BJ (cell line): Measurements from ENCODE around the gene PPP4R3A. TPM values are rescaled to one million over a fixed set of nuclear protein-coding genes. Genes with fewer than 3 reads are reported as not detected.
"Not testable (repeated sequence)": the region's sequence is repeated elsewhere in the genome, so short reads cannot be mapped to it uniquely, and the experiment has no call there.

Experiments
- CTCF ChIA-PET: fragments of 350-600 bp; formaldehyde crosslinking; extraction: SDS; loops from one replicate; lab custom pipeline; 2021; ENCODE audit warnings: antibody characterized with exemption, inconsistent platforms; lab: Yijun Ruan, JAX
- POLR2A ChIA-PET: fragments of 300-600 bp; sonication (Branson Sonifier 250); formaldehyde crosslinking; extraction: SDS; loops from one replicate; lab custom pipeline; 2021; ENCODE audit warnings: antibody characterized with exemption; lab: Charles Lee
- DNase-seq: peaks from one replicate; pipeline ENCODE4 v3.0.0-alpha.2; 2011; ENCODE audit warnings: low read depth
- H3K27me3 ChIP-seq: 2 replicates; pipeline ENCODE4 v1.6.0; 2011; ENCODE audit warnings: low read length; ENCODE audit not compliant: control insufficient read depth, insufficient read depth
- H3K36me3 ChIP-seq: 2 replicates; pipeline ENCODE4 v1.5.1; 2011; ENCODE audit warnings: low read length; ENCODE audit not compliant: control insufficient read depth, insufficient read depth
- H3K4me3 ChIP-seq: 2 replicates; pipeline ENCODE4 v1.5.1; 2011; ENCODE audit warnings: low read depth, mild to moderate bottlenecking, control low read depth, low read length
- CTCF ChIP-seq: IDR thresholded peaks from 2 replicates; pipeline ENCODE4 v1.5.1; 2011; ENCODE audit warnings: low read depth, mild to moderate bottlenecking, control low read depth, inconsistent platforms, low read length, moderate library complexity; ENCODE audit not compliant: insufficient read depth
- polyA plus RNA-seq: library from polyadenylated mRNA; depleted of rRNA; stranded (reverse); fragments of >200 nt; gene quantifications from 2 replicates; pipeline ENCODE4 v1.2.3, GENCODE V29; 2011

PPP4R3A gene
- polyA plus RNA-seq, 1 experiment, result 18.3 TPM

DNA sequence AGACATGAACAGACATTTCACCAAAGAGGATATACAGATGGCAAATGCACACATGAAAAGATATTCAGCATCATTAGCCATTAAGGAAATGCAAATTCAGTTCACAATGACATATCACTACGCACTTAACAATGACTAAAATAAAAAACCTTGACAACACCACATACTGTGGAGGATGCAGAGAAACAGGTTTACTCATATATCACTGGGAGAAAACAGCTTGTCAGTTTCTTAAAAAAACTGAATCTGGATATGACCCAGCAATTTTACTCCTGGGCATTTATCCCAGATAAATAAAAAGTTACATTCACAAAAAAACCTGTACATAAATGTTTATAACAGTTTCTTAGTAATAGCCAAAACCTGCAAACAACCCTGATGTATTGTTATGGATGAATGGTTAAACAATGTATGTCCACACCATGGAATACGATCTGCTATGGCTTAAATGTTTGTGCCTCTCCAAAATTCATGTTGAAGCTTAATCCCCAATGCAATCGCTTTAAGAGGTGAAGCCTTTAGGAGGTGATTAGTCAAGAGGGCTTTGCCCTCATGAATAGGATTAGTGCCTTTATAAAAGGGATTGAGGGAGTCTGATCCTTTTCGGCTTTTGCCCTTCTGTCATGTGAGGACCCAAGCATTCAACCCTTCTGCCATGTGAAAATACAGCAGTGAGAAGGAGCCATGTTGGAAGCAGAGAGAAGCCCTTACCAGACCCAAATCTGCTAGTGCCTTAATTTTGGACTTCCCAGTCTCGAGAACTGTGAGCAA is 36.0 kb upstream of the PPP4R3A start:
- no peak for TF ChIP-seq CTCF
- no peak overlapping the region for H3K4me3 ChIP-seq
- no peak for DNase-seq
- H3K36me3 ChIP-seq, result no peaks in the 10 kb centered on the region
- CTCF ChIA-PET, result interaction anchor here (1.0 kb wide), 1 partner anchor 10 kb away, joined by 3 read pairs; no protein-coding TSS in a partner anchor
- POLR2A ChIA-PET, result no interaction called here
- H3K27me3 ChIP-seq, result no peaks in the 10 kb centered on the region

DNA sequence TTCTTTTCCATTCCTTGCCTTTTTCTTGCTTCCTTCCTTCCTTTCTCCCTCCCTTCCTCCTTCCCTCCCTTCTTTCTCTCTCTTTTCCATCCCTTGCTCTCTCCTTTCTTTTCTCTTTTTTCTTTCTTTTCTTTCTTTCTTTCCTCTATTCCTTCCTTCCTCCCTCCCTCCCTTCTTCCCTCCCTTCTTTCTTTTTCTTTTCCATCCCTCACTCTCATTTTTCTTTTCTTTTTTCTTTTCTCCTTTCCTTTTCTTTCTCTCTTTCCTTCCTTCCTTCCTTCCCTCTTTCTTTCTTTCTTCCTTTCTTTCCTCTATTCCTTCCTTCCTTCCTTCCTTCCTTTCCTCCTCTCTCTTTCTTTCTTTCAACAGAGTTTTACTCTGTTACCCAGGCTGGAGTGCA is 35.1 kb upstream of the PPP4R3A start:
- ChIA-PET CTCF (no interaction called here), POLR2A (no interaction called here)
- no peaks in the 10 kb centered on the region for H3K27me3 ChIP-seq
- TF ChIP-seq CTCF, result no peak
- H3K36me3 ChIP-seq, result no peaks in the 10 kb centered on the region
- no peak overlapping the region for H3K4me3 ChIP-seq
- no peak for DNase-seq

- CTCF ChIA-PET, result interaction anchor here (1.5 kb wide), 1 partner anchor 10 kb away, joined by 3 read pairs; no protein-coding TSS in a partner anchor
- no peaks in the 10 kb centered on the region for H3K36me3 ChIP-seq
- no peak overlapping the region for H3K4me3 ChIP-seq
- no peaks in the 10 kb centered on the region; the same call in 1 of the 2 replicates for H3K27me3 ChIP-seq
- POLR2A ChIA-PET, result no interaction called here
- no peak for TF ChIP-seq CTCF
- DNase-seq, result no peak
These were observed 26.2 kb upstream of the PPP4R3A start for GRCh38 chr14:91536327-91536726.

DNA sequence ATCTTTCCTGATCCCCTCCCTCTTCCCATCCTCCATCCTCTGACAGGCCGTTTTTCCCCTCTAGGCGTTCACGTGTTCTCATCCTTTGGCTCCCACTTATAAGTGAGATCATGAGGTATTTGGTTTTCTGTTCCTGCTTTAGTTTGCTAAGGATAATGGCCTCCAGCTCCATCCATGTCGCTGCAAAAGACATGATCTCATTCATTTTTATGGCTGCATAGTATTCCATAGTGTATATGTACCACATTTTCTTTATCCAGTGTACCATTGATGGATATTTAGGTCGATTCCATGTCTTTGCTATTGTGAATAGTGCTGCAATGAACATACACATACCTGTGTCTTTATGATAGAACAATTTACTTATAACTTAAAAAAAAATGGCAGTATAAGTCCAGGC is 23.9 kb upstream of the PPP4R3A start:
- H3K27me3 ChIP-seq, CTCF ChIA-PET, DNase-seq, POLR2A ChIA-PET, H3K4me3 ChIP-seq, H3K36me3 ChIP-seq: not testable (repeated sequence)

GRCh38 chr14:91533623-91534022 is 23.5 kb upstream of the PPP4R3A start:
- ChIA-PET POLR2A (no interaction called here), CTCF (interaction anchor here (0.7 kb wide), 1 partner anchor 8 kb away, joined by 3 read pairs; no protein-coding TSS in a partner anchor)
- no peak overlapping the region for H3K4me3 ChIP-seq
- H3K27me3 ChIP-seq, result no peaks in the 10 kb centered on the region; the same call in 1 of the 2 replicates
- no peak for DNase-seq
- no peak for TF ChIP-seq CTCF
- H3K36me3 ChIP-seq, result no peaks in the 10 kb centered on the region
